B cell (primary cell): Measurements from ENCODE around the gene ZBTB16. TPM values are rescaled to one million over a fixed set of nuclear protein-coding genes. Genes with fewer than 3 reads are reported as not detected.

Source experiments
- ATAC-seq: fragments of 200-7000 bp; cut with Tn5 transposase; one replicate; pipeline ENCODE4 v1.10.0; 2021; ENCODE audit warnings: low read depth, mild to moderate bottlenecking, moderate number of reproducible peaks, moderate library complexity
- CTCF ChIA-PET: fragments of 350-600 bp; sonication (Branson Sonifier 250); formaldehyde crosslinking; loops from one replicate; lab custom pipeline; 2021; ENCODE audit warnings: antibody characterized with exemption, inconsistent platforms; lab: Charles Lee
- POLR2A ChIA-PET: fragments of 350-600 bp; sonication (Branson Sonifier 250); formaldehyde crosslinking; loops from one replicate; lab custom pipeline; 2021; ENCODE audit warnings: antibody characterized with exemption; lab: Charles Lee
- DNase-seq: peaks from one replicate; pipeline ENCODE4 v3.0.0; 2013
- H2AFZ ChIP-seq: 2 replicates; pipeline ENCODE4 v1.6.1; 2012; ENCODE audit warnings: mild to moderate bottlenecking, low read depth, low read length; ENCODE audit not compliant: insufficient read depth, poor library complexity, severe bottlenecking
- H3K27ac ChIP-seq, 2 donors: 1 replicate in 1 of 2; 2 replicates in 1 of 2; pipeline ENCODE4 v1.5.1; 2012 to 2013; ENCODE audit warnings: low read length in 2 of 2, mild to moderate bottlenecking in 2 of 2, moderate library complexity in 1 of 2
- H3K27me3 ChIP-seq, 4 experiments: fragments of 200-600 bp in 1 of 4; sonication (generic) in 1 of 4; replicated peaks in 1 of 4; 1 replicate in 2 of 4; 2 replicates in 2 of 4; pipeline versions ENCODE4 v1.6.1 to v1.7.0; 2013 to 2016; ENCODE audit warnings: low read length in 3 of 4, mild to moderate bottlenecking in 2 of 4, mixed read lengths in 1 of 4, moderate library complexity in 1 of 4; ENCODE audit not compliant: insufficient read depth in 4 of 4, control insufficient read depth in 3 of 4; ENCODE audit errors: control extremely low read depth in 1 of 4
- H3K36me3 ChIP-seq, 2 experiments: replicated peaks in 1 of 2; 1 replicate in 1 of 2; 2 replicates in 1 of 2; pipeline versions ENCODE4 v1.6.1 to v1.7.1; 2013; ENCODE audit warnings: low read length in 1 of 2; ENCODE audit not compliant: insufficient read depth in 2 of 2, control insufficient read depth in 1 of 2; ENCODE audit errors: control extremely low read depth in 1 of 2, extremely low read depth in 1 of 2
- H3K4me1 ChIP-seq, 2 donors: fragments of 200-600 bp in 1 of 2; sonication (generic) in 1 of 2; 1 replicate in 1 of 2; 2 replicates in 1 of 2; pipeline versions ENCODE4 v1.5.1 to v1.6.1; 2013 to 2017; ENCODE audit warnings: low read length in 2 of 2; ENCODE audit not compliant: control insufficient read depth in 2 of 2, insufficient read depth in 2 of 2
- H3K4me2 ChIP-seq: replicated peaks from 2 replicates; pipeline ENCODE3; 2012; ENCODE audit warnings: mild to moderate bottlenecking, low read depth, low read length; ENCODE audit not compliant: poor library complexity, severe bottlenecking
- H3K4me3 ChIP-seq, 5 experiments: fragments of 200-600 bp in 1 of 5; sonication (generic) in 1 of 5; 1 replicate in 3 of 5; 2 replicates in 2 of 5; pipeline versions ENCODE4 v1.5.1 to v1.7.0; 2011 to 2016; ENCODE audit warnings: low read length in 4 of 5, mild to moderate bottlenecking in 4 of 5, low read depth in 2 of 5, control low read depth in 1 of 5, moderate library complexity in 1 of 5; ENCODE audit not compliant: insufficient read depth in 1 of 5; ENCODE audit errors: control extremely low read depth in 1 of 5, extremely low read depth in 1 of 5
- H3K79me2 ChIP-seq: fragments of 200-600 bp; sonication (generic); one replicate; pipeline ENCODE4 v1.6.0; 2016; ENCODE audit warnings: low read length; ENCODE audit not compliant: control insufficient read depth, insufficient read depth
- H3K9ac ChIP-seq: fragments of 200-600 bp; sonication (generic); 2 replicates; pipeline ENCODE4 v1.6.1; 2017; ENCODE audit warnings: mild to moderate bottlenecking, low read length, moderate library complexity
- H3K9me3 ChIP-seq, 3 donors: one replicate each; pipeline versions ENCODE4 v1.6.1 to v1.7.1; 2013; ENCODE audit warnings: low read length in 2 of 3; ENCODE audit not compliant: control insufficient read depth in 2 of 3, insufficient read depth in 1 of 3; ENCODE audit errors: control extremely low read depth in 1 of 3
- H4K20me1 ChIP-seq: 2 replicates; pipeline ENCODE4 v1.6.0; 2012; ENCODE audit warnings: mild to moderate bottlenecking, low read length; ENCODE audit not compliant: insufficient read depth, control insufficient read depth, poor library complexity, severe bottlenecking
- H3K27ac Mint-ChIP-seq: one replicate; pipeline ENCODE4 v1.8.0; 2021; ENCODE audit warnings: mixed read lengths
- H3K27me3 Mint-ChIP-seq: one replicate; pipeline ENCODE4 v1.8.0; 2021; ENCODE audit warnings: mixed read lengths
- H3K4me1 Mint-ChIP-seq: one replicate; pipeline ENCODE4 v1.8.0; 2021; ENCODE audit warnings: mixed read lengths
- H3K4me3 Mint-ChIP-seq: one replicate; pipeline ENCODE4 v1.8.0; 2021; ENCODE audit warnings: mixed read lengths
- H3K9me3 Mint-ChIP-seq: one replicate; pipeline ENCODE4 v1.8.0; 2022; ENCODE audit warnings: mixed read lengths; ENCODE audit not compliant: insufficient read depth
- EZH2 ChIP-seq: IDR thresholded peaks from 2 replicates; pipeline ENCODE4 v1.6.1; 2012; ENCODE audit warnings: borderline replicate concordance, low read depth, mild to moderate bottlenecking, moderate library complexity, low read length; ENCODE audit not compliant: insufficient read depth, poor library complexity, severe bottlenecking
- WGBS: methylation state at CpG from one replicate; pipeline ENCODE4 v1.1.5; 2013; ENCODE audit warnings: missing lambda C conversion rate; ENCODE audit not compliant: insufficient coverage; 5-methylcytosine and 5-hydroxymethylcytosine counted together
- intact Hi-C: fragments of 100-400 bp; cut with micrococcal nuclease; formaldehyde crosslinking; loops from one replicate; pipeline ENCODE4 v1.10.0; 2022
- polyA plus RNA-seq: library from polyadenylated mRNA; depleted of rRNA; stranded (reverse); fragments of >200 nt; gene quantifications from 2 replicates; pipeline ENCODE4 v1.2.3, GENCODE V29; 2012
- total RNA-seq, 2 donors: library from RNA; stranded (reverse); fragments of 120-200 nt in 1 of 2; gene quantifications; 1 replicate in 1 of 2; 2 replicates in 1 of 2; pipeline versions ENCODE4 v1.2.3 to v1.2.4, GENCODE V29; 2013 to 2022
- TF ChIP-seq, protein P1 (sequence below): fragments of 200-600 bp; IDR thresholded peaks from one replicate; pipeline ENCODE4 v1.8.0; 2022; ENCODE audit warnings: antibody characterized with exemption, mild to moderate bottlenecking

Gene ZBTB16
- total and polyA plus RNA-seq, 2 donors (not counting 1 experiment from before 2014, with no cell fraction given): 16.0 to 20.6 TPM

- Histone ChIP-seq H3K27ac (no peak overlapping the region), H3K4me2 (no peak overlapping the region), H3K79me2 (no peaks in the 10 kb centered on the region), H3K4me1 (no peaks in the 10 kb centered on the region), H4K20me1 (no peaks in the 10 kb centered on the region), H3K9me3 (no peaks in the 10 kb centered on the region), H3K36me3 (no peaks in the 10 kb centered on the region), H3K4me3 (no peak overlapping the region), H2AFZ (no peak overlapping the region), H3K9ac (no peak overlapping the region), H3K27me3 (peaks cover 0 to 21% (median 9%) of the 10 kb centered on the region in 4 experiments)
- ATAC-seq (no peak), DNase-seq (no peak)
- H3K4me3 Mint-ChIP-seq: no peak overlapping the region
- WGBS: 82% methylated on average over 3 of the region's 4 CpGs
- no peaks in the 10 kb centered on the region for H3K4me1 Mint-ChIP-seq
- no peak overlapping the region for H3K27ac Mint-ChIP-seq
- intact Hi-C loops: no loop called here
- H3K27me3 Mint-ChIP-seq: peaks cover 52% of the 10 kb centered on the region
- ChIA-PET CTCF (interaction anchor here (1.2 to 1.4 kb wide), 2 partner anchors 10 to 16 kb away, joined by 3 to 5 read pairs; no protein-coding TSS in a partner anchor), POLR2A (no interaction called here)
- TF ChIP-seq, protein P1, sequence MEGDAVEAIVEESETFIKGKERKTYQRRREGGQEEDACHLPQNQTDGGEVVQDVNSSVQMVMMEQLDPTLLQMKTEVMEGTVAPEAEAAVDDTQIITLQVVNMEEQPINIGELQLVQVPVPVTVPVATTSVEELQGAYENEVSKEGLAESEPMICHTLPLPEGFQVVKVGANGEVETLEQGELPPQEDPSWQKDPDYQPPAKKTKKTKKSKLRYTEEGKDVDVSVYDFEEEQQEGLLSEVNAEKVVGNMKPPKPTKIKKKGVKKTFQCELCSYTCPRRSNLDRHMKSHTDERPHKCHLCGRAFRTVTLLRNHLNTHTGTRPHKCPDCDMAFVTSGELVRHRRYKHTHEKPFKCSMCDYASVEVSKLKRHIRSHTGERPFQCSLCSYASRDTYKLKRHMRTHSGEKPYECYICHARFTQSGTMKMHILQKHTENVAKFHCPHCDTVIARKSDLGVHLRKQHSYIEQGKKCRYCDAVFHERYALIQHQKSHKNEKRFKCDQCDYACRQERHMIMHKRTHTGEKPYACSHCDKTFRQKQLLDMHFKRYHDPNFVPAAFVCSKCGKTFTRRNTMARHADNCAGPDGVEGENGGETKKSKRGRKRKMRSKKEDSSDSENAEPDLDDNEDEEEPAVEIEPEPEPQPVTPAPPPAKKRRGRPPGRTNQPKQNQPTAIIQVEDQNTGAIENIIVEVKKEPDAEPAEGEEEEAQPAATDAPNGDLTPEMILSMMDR: no peak
- no peak for TF ChIP-seq EZH2
- no peaks in the 10 kb centered on the region for H3K9me3 Mint-ChIP-seq
Observed at GRCh38 chr11:114278342-114279065, 219.0 kb downstream of the ZBTB16 start.

- peaks cover 41% of the 10 kb centered on the region for H3K27me3 Mint-ChIP-seq
- H3K36me3 ChIP-seq: no peaks in the 10 kb centered on the region
- H3K27ac Mint-ChIP-seq: no peak overlapping the region
- no peaks in the 10 kb centered on the region for H4K20me1 ChIP-seq
- H2AFZ ChIP-seq: no peak overlapping the region
- ATAC-seq (no peak), DNase-seq (no peak)
- no peak overlapping the region for H3K4me3 ChIP-seq
- H3K9me3 Mint-ChIP-seq: no peaks in the 10 kb centered on the region
- H3K4me2 ChIP-seq: no peak overlapping the region
- ChIA-PET POLR2A (no interaction called here), CTCF (interaction anchor here (1.0 kb wide), 1 partner anchor 384 kb away, joined by 5 read pairs; no protein-coding TSS in a partner anchor)
- no peaks in the 10 kb centered on the region for H3K79me2 ChIP-seq
- H3K4me1 Mint-ChIP-seq: no peaks in the 10 kb centered on the region
- intact Hi-C loops: no loop called here
- no peak overlapping the region for H3K9ac ChIP-seq
- no peak overlapping the region for H3K4me3 Mint-ChIP-seq
- TF ChIP-seq, protein P1: no peak
- no peak for TF ChIP-seq EZH2
- H3K27me3 ChIP-seq: peaks cover 0 to 12% (median 2%) of the 10 kb centered on the region in 4 experiments
- WGBS: 82% methylated on average over 8 of the region's 9 CpGs
- H3K27ac ChIP-seq: no peak overlapping the region
- no peaks in the 10 kb centered on the region for H3K4me1 ChIP-seq
- no peaks in the 10 kb centered on the region for H3K9me3 ChIP-seq
Observed at GRCh38 chr11:114279792-114280546, 220.5 kb downstream of the ZBTB16 start.
